Aorta (tissue), 5 donors: Measurements from ENCODE around the gene BMS1. TPM values are rescaled to one million over a fixed set of nuclear protein-coding genes. Genes with fewer than 3 reads are reported as not detected.

Source experiments
- ATAC-seq: fragments of 200-7000 bp; cut with Tn5 transposase; one replicate; pipeline ENCODE4 v1.9.1; 2022; ENCODE audit warnings: moderate library complexity; ENCODE audit not compliant: low FRiP score
- DNase-seq, 2 donors: peaks; one replicate each; pipeline ENCODE4 v3.0.0-alpha.2; 2020
- H3K27ac ChIP-seq, 2 donors: one replicate each; pipeline ENCODE4 v1.5.1; 2013; ENCODE audit warnings: low read length in 2 of 2, mild to moderate bottlenecking in 2 of 2, moderate library complexity in 2 of 2, control low read depth in 1 of 2, inconsistent platforms in 1 of 2, low read depth in 1 of 2
- H3K27me3 ChIP-seq, 2 donors: one replicate each; pipeline ENCODE4 v1.6.1; 2013; ENCODE audit warnings: control low read depth in 1 of 2, low read length in 1 of 2, mild to moderate bottlenecking in 1 of 2, moderate library complexity in 1 of 2; ENCODE audit not compliant: insufficient read depth in 2 of 2, control insufficient read depth in 1 of 2
- H3K36me3 ChIP-seq, 2 donors: one replicate each; pipeline ENCODE4 v1.6.1; 2013; ENCODE audit warnings: control low read depth in 1 of 2, low read length in 1 of 2, mild to moderate bottlenecking in 1 of 2; ENCODE audit not compliant: insufficient read depth in 2 of 2, control insufficient read depth in 1 of 2
- H3K4me1 ChIP-seq, 2 donors: one replicate each; pipeline ENCODE4 v1.6.1; 2013; ENCODE audit warnings: low read length in 2 of 2, control low read depth in 1 of 2, mild to moderate bottlenecking in 1 of 2, moderate library complexity in 1 of 2; ENCODE audit not compliant: insufficient read depth in 2 of 2, control insufficient read depth in 1 of 2
- H3K4me3 ChIP-seq, 2 donors: one replicate each; pipeline ENCODE4 v1.5.1; 2013; ENCODE audit warnings: low read length in 2 of 2, control low read depth in 1 of 2, mild to moderate bottlenecking in 1 of 2
- H3K9me3 ChIP-seq: one replicate; pipeline ENCODE4 v1.6.1; 2013; ENCODE audit warnings: mild to moderate bottlenecking, low read length; ENCODE audit not compliant: control insufficient read depth
- WGBS, 2 donors: extraction: QIAGEN DNeasy Blood & Tissue Kit; methylation state at CpG; one replicate each; pipeline ENCODE4 v1.1.7; 2013; 5-methylcytosine and 5-hydroxymethylcytosine counted together
- intact Hi-C, 2 donors: fragments of 100-400 bp; cut with DNase I; formaldehyde crosslinking; loops; one replicate each; pipeline versions ENCODE4 v1.14.2 to v1.15.0; 2022
- polyA plus RNA-seq, 2 donors: library from polyadenylated mRNA; stranded (reverse); fragments of 200-250 nt; gene quantifications; one replicate each; pipeline ENCODE4 v1.2.3, GENCODE V29; 2013
- total RNA-seq, 2 donors: library from RNA; stranded (reverse); fragmentation: NEBNext Ultra II Directional; extraction: Animal tissue kit (Norgen Biotek cat#: 25700); gene quantifications; one replicate each; pipeline ENCODE4 v1.2.1, GENCODE V29; 2021
- donor health status: healthy with polysubstance abuse.
- donor health status: Bipolar disorder and iron deficiency.
- donor health status: DM: no; HTN: no; CAD: no.
- donor health status: DM: no; HTN: no; CAD: no.
- donor health status: DM: yes; HTN: yes; CAD: no.

Gene BMS1
- total and polyA plus RNA-seq, 4 donors, result 4.3 to 13.4 (median 10.7) TPM

DNA sequence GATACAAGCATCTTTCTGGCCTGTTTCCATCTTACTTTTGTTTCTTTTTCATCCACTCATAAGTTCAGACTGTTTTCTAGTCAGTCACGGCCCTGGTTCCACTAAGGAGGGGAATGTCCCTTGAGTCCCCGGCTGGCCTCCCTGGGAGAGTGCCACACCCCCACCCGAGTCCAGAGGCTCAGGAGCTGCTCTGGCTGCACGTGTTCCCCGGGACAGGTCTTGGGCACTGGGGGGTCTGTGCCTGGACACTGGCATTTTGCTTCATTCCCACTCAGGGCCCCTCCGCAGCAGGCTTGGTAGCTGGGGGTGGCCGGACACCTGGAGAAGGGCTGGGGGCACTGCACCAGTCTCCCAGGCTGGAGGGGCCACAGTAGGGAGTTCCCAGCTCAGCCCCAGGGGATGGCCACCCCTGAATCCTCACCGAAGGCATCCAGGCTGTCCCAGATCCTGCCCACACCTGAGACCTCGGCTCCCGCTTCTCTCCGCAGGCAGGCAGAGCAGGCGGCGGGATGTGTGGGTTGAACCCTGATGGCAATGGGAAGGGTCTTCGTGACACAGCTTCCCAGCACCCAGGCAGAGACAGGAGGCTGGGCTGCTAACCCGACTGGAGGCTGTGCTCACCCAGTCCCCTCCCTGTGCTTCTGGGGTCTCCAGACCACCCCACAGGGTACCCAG, 92.3 kb downstream of the BMS1 start:
- H3K36me3 ChIP-seq, result no peaks in the 10 kb centered on the region
- DNase-seq (peak in 1 of 2 donors; percentile 72), ATAC-seq (no peak)
- no peaks in the 10 kb centered on the region for H3K27me3 ChIP-seq
- H3K4me3 ChIP-seq, result no peak overlapping the region
- no peaks in the 10 kb centered on the region for H3K9me3 ChIP-seq
- 81 to 82% methylated on average over 15 of the region's 15 CpGs for WGBS, 2 donors
- no peaks in the 10 kb centered on the region for H3K4me1 ChIP-seq
- intact Hi-C loops, result no loop called here
- no peak overlapping the region for H3K27ac ChIP-seq

- Histone ChIP-seq H3K4me1 (no peaks in the 10 kb centered on the region), H3K9me3 (no peaks in the 10 kb centered on the region), H3K27ac (no peak overlapping the region), H3K36me3 (no peaks in the 10 kb centered on the region), H3K27me3 (no peaks in the 10 kb centered on the region), H3K4me3 (no peak overlapping the region)
- WGBS, 2 donors, result 77 to 78% methylated on average over 4 to 5 of the region's 5 CpGs
- ATAC-seq, result no peak
- intact Hi-C loops, result no loop called here
- no peak for DNase-seq
Observed at GRCh38 chr10:42875388-42875755, 92.8 kb downstream of the BMS1 start.

DNA sequence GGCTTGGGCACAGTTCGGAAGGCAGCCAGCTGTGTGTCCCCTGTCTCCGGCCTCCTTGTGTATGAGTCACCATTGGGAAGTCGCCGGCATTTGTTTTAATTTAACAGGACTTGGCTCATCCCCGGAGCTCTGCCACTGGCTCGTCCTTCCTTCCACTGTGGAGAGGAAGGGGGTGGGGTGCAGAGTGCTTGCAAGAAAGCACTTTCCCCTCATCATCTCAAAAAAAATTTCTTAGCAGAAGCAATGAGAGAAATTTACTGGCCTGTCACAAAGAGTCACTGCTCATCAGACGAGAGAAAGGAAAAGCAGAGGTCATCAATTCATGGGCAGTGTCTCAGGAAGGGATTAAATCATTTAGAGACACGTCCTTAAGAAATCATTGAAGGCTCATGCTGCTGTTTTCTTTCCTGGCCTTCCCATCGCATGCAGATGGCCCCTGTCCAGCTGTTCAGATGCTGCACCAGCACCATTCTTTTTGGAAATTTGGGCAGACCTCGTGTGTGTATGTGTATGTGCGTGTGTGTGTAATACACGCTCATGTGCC, 93.3 kb downstream of the BMS1 start:
- 19 to 20% methylated on average over 12 of the region's 12 CpGs for WGBS, 2 donors
- no peak overlapping the region for H3K4me3 ChIP-seq
- no peaks in the 10 kb centered on the region for H3K9me3 ChIP-seq
- no peak overlapping the region for H3K27ac ChIP-seq
- H3K4me1 ChIP-seq, result no peaks in the 10 kb centered on the region
- no peaks in the 10 kb centered on the region for H3K27me3 ChIP-seq
- DNase-seq, result no peak
- no peak for ATAC-seq
- intact Hi-C loops, result no loop called here
- H3K36me3 ChIP-seq, result no peaks in the 10 kb centered on the region

DNA sequence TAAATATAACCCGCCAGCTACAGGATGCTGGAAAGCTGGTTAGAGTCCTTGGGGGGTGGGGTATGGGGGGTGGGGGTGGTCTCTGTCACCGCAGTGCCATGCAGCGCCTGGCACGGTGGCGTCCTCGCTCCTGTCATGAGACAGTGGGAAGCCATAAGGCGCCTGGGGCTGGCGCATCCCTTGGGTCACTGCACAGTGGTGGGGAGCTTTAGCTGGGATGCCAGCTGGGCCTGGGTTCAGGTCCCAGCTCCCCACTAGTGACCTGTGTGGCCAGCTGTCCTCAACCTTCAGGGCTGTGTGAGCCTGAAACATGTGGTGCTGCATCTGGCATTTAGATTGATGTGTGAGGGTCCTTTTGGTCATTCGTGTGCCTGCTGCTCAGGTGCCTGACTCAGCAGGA, 93.9 kb downstream of the BMS1 start:
- 82 to 85% methylated on average over 9 of the region's 9 CpGs for whole genome bisulfite sequencing, 2 donors
- Histone ChIP-seq H3K27ac (no peak overlapping the region), H3K36me3 (no peaks in the 10 kb centered on the region), H3K4me3 (no peak overlapping the region), H3K4me1 (no peaks in the 10 kb centered on the region), H3K27me3 (no peaks in the 10 kb centered on the region), H3K9me3 (no peaks in the 10 kb centered on the region)
- DNase-seq (no peak), ATAC-seq (no peak)
- intact Hi-C loops, result no loop called here

DNA sequence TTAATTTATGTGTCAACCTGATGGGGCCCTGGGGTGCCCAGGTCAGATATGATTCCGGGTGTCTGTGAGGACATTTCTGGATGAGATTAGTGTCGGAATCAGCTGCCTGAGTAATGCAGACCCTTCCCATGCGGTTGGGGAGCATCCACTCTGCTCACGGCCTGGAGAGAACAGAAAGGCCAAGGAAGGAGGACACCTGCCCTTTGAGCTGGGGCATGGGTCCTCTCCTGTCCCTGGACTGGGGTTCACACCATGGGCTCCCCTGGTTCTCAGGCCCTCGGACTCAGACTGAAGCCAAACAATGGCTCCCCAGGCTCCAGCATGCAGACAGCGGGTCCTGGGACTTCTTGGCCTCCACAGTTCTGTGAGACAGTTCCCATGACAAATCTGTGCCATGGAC, 94.3 kb downstream of the BMS1 start:
- Histone ChIP-seq H3K27me3 (no peaks in the 10 kb centered on the region), H3K27ac (no peak overlapping the region), H3K9me3 (no peaks in the 10 kb centered on the region), H3K36me3 (no peaks in the 10 kb centered on the region), H3K4me1 (no peaks in the 10 kb centered on the region), H3K4me3 (no peak overlapping the region)
- 83 to 86% methylated on average over 6 of the region's 6 CpGs for WGBS, 2 donors
- no peak for DNase-seq
- ATAC-seq, result no peak
- intact Hi-C loops, result no loop called here

DNA sequence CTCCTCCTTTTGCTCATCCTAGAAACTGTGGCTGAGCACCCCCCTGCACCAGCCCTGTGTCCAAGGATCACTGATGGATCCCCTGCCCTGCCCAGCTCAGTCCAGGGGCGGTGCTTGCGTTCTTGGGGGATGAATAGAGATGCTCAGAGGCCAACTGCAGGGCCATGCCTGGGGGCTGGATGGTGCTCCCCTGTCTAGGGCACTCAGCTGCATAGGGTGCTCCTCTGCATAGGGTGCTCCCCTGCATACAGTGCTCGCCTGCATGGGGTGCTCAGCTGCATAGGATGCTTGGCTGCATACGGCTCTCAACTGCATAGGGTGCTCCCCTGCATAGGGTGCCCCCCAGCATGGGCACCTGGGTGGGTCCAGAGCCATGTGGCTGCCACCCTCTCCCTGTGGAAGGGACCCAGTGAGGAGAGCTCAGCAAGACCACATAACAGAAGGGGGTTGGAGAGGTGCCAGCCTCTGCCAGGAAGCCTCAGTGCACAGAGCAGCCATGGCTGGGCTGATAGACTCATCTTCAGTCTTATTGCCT, 95.0 kb downstream of the BMS1 start:
- H3K27me3 ChIP-seq, result no peaks in the 10 kb centered on the region
- no peak for ATAC-seq
- H3K36me3 ChIP-seq, result no peaks in the 10 kb centered on the region
- intact Hi-C loops, result no loop called here
- no peak for DNase-seq
- H3K4me1 ChIP-seq, result no peaks in the 10 kb centered on the region
- H3K4me3 ChIP-seq, result no peak overlapping the region
- WGBS, 2 donors, result 62 to 78% methylated on average over 4 of the region's 4 CpGs
- no peaks in the 10 kb centered on the region for H3K9me3 ChIP-seq
- H3K27ac ChIP-seq, result no peak overlapping the region

DNA sequence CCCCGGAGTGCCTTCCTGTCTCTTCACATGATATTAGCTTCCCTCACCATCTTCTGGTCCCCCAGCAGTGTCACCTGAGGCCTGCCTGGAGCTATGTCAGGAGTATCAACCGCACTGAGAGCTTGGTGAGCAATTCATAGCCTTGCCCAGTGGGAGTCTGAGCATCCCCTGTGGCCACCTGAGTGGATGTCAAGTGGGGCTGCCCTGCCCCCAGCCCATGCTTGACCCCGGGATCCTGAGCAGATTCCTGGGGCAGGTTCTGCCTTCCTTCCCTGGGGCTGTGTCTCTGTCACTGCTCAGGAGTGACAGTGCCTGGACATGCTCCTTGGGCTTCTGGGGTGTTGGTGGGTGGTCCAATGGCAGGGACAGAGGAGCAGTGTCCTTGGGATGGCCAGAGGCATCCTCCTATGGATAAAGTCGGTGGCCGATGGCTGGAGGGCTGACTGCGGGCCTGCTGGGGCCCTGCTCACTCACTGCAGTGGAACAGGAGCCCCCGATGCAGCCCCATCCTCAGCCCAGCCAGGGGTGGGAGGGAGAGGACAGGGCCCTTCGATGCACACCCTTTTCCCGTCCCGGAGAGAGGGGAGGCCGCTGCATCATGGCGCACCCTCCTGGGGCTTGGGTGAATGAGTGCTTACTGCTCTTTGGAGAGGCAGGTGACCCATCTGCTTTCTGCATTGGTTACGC, 95.7 kb downstream of the BMS1 start:
- Histone ChIP-seq H3K27me3 (no peaks in the 10 kb centered on the region), H3K36me3 (no peaks in the 10 kb centered on the region), H3K4me3 (no peak overlapping the region), H3K4me1 (no peaks in the 10 kb centered on the region), H3K9me3 (no peaks in the 10 kb centered on the region), H3K27ac (no peak overlapping the region)
- intact Hi-C loops, result no loop called here
- WGBS, 2 donors, result 91 to 92% methylated on average over 13 of the region's 13 CpGs
- DNase-seq (no peak), ATAC-seq (no peak)

DNA sequence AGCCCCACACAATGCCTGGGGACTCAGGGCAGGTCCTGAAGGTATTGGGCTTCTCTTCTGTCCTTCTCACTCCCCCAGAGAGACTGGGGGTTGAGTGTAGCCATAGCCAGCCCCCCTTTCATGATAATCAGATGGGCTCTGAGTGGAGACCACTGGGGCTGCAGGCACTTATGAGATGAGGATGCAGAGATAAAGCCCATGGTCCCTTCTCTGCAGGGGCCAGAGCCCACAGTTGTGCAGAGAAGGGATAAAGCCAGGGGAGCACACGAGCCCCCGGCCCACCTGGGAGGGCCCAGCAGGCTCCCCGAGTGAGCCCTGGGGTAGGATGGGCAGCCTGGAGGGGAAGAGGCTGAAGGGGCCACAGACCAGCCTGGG, 96.2 kb downstream of the BMS1 start:
- ATAC-seq, result no peak
- WGBS, 2 donors, result 66 to 75% methylated on average over 3 of the region's 3 CpGs
- DNase-seq, result no peak
- Histone ChIP-seq H3K36me3 (no peaks in the 10 kb centered on the region), H3K27me3 (no peaks in the 10 kb centered on the region), H3K4me3 (no peak overlapping the region), H3K9me3 (no peaks in the 10 kb centered on the region), H3K27ac (no peak overlapping the region), H3K4me1 (no peaks in the 10 kb centered on the region)
- intact Hi-C loops, result no loop called here
